ENCODE results near the gene OGFR.

The OGFR gene

DNA sequence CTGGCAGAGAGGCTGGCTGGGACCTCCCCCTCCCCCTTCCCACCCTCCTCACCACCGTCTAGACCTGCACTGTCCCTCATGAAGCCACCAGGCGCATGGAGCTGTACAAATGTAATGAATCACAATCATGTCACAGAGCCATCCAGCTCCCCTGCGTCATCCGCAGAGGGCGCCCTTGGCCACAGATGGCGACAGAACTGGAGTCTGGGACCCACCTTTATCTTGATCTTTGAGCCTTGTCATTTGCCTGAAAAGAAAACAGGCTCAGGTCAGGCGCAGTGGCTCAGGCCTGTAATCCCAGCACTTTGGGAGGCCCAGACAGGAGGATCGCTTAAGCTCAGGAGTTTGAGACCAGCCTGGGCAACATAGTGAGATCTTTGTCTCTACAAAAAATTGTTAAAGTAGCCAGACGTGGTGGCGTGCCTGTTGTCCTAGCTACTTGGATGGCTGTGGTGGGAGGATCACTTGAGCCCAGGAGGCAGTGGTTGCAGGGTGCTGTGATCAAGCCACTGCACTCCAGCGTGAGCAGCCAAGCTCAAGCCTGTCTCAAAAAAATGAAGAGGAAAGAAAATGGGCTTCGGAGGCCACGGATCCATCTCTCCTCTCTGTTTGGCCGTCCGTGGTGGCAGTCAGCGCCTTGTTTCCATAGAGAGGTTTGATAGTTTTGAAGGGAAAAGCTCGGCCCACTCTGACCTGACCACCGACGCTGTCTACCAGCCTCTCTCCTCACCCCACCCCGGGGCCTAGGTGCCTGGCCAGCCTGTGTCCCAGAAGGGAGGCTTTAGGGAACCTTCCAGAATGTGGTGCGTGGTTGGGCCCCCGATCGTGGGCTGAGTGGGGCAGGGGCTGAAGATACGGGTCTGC is 18.4 kb downstream of the OGFR start:
- TF ChIP-seq, protein P1, sequence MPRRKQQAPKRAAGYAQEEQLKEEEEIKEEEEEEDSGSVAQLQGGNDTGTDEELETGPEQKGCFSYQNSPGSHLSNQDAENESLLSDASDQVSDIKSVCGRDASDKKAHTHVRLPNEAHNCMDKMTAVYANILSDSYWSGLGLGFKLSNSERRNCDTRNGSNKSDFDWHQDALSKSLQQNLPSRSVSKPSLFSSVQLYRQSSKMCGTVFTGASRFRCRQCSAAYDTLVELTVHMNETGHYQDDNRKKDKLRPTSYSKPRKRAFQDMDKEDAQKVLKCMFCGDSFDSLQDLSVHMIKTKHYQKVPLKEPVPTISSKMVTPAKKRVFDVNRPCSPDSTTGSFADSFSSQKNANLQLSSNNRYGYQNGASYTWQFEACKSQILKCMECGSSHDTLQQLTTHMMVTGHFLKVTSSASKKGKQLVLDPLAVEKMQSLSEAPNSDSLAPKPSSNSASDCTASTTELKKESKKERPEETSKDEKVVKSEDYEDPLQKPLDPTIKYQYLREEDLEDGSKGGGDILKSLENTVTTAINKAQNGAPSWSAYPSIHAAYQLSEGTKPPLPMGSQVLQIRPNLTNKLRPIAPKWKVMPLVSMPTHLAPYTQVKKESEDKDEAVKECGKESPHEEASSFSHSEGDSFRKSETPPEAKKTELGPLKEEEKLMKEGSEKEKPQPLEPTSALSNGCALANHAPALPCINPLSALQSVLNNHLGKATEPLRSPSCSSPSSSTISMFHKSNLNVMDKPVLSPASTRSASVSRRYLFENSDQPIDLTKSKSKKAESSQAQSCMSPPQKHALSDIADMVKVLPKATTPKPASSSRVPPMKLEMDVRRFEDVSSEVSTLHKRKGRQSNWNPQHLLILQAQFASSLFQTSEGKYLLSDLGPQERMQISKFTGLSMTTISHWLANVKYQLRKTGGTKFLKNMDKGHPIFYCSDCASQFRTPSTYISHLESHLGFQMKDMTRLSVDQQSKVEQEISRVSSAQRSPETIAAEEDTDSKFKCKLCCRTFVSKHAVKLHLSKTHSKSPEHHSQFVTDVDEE (CRISPR knock-in tag; IDR thresholded peaks at IDR 0.05): peak; percentile 43; the same call in 1 of the 2 replicates
- TF ChIP-seq TCF4 (CRISPR knock-in tag; IDR thresholded peaks at IDR 0.05; ENCODE audit: borderline replicate concordance) (peak; percentile 65; the same call in 1 of the 2 replicates), ZFP3 (CRISPR knock-in tag; IDR thresholded peaks at IDR 0.05) (no peak)
- peak; percentile 32 for ATAC-seq

DNA sequence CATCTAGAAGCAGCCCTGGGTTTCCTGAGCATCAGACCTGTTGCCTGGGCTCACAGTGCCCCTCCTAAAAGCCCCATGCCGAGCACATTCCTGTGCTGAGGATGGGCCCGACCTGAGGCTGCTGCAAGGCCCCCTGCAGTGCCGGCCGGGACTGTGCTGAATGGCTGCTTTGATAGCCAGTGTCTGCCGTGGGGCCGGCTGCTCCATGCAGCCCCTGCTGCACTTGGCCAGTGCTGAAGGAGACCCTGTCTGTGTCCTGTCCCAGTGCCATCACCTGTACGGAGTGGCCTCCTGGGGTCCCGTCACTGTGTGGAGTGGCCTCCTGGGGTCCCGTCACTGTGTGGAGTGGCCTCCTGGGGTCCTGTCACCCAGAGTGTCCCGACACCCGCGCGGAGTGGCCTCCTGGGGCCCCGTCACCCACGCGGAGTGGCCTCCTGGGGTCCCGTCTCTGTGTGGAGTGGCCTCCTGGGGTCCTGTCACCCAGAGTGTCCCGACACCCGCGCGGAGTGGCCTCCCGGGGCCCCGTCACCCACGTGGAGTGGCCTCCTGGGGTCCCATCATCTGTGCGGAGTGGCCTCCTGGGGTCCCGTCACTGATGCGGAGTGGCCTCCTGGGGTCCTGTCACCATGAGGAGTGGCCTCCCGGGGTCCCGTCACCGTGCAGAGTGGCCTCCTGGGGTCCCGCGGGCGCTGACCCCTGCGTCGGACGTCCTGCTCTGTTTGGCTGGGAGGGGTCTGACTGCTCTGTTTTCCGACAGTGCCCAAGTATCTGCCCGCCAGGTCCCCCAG is 19.2 kb downstream of the OGFR start:
- TF ChIP-seq, protein P2, sequence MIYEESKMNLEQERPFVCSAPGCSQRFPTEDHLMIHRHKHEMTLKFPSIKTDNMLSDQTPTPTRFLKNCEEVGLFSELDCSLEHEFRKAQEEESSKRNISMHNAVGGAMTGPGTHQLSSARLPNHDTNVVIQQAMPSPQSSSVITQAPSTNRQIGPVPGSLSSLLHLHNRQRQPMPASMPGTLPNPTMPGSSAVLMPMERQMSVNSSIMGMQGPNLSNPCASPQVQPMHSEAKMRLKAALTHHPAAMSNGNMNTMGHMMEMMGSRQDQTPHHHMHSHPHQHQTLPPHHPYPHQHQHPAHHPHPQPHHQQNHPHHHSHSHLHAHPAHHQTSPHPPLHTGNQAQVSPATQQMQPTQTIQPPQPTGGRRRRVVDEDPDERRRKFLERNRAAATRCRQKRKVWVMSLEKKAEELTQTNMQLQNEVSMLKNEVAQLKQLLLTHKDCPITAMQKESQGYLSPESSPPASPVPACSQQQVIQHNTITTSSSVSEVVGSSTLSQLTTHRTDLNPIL (CRISPR knock-in tag; IDR thresholded peaks at IDR 0.05; ENCODE audit: low read depth): no peak
- TF ChIP-seq SNAI2 (CRISPR knock-in tag; IDR thresholded peaks at IDR 0.05): no peak
- no peak for TF ChIP-seq TCF4 (CRISPR knock-in tag; IDR thresholded peaks at IDR 0.05; ENCODE audit: borderline replicate concordance)
- no peak for TF ChIP-seq ZFP30 (CRISPR knock-in tag; IDR thresholded peaks at IDR 0.05)
- TF ChIP-seq, protein P3, sequence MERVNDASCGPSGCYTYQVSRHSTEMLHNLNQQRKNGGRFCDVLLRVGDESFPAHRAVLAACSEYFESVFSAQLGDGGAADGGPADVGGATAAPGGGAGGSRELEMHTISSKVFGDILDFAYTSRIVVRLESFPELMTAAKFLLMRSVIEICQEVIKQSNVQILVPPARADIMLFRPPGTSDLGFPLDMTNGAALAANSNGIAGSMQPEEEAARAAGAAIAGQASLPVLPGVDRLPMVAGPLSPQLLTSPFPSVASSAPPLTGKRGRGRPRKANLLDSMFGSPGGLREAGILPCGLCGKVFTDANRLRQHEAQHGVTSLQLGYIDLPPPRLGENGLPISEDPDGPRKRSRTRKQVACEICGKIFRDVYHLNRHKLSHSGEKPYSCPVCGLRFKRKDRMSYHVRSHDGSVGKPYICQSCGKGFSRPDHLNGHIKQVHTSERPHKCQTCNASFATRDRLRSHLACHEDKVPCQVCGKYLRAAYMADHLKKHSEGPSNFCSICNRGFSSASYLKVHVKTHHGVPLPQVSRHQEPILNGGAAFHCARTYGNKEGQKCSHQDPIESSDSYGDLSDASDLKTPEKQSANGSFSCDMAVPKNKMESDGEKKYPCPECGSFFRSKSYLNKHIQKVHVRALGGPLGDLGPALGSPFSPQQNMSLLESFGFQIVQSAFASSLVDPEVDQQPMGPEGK (CRISPR knock-in tag; IDR thresholded peaks at IDR 0.05; ENCODE audit: borderline replicate concordance): no peak
- TF ChIP-seq ZFP3 (CRISPR knock-in tag; IDR thresholded peaks at IDR 0.05): no peak
- no peak for TF ChIP-seq ESRRG (CRISPR knock-in tag; IDR thresholded peaks at IDR 0.05)
- TF ChIP-seq GLIS3 (CRISPR knock-in tag; IDR thresholded peaks at IDR 0.05): no peak
- TF ChIP-seq PPARA (CRISPR knock-in tag; IDR thresholded peaks at IDR 0.05; ENCODE audit: borderline replicate concordance): no peak
- TF ChIP-seq, protein P1 (CRISPR knock-in tag; IDR thresholded peaks at IDR 0.05): no peak
- TF ChIP-seq CSDC2 (CRISPR knock-in tag; IDR thresholded peaks at IDR 0.05): no peak
- TF ChIP-seq, protein P4, sequence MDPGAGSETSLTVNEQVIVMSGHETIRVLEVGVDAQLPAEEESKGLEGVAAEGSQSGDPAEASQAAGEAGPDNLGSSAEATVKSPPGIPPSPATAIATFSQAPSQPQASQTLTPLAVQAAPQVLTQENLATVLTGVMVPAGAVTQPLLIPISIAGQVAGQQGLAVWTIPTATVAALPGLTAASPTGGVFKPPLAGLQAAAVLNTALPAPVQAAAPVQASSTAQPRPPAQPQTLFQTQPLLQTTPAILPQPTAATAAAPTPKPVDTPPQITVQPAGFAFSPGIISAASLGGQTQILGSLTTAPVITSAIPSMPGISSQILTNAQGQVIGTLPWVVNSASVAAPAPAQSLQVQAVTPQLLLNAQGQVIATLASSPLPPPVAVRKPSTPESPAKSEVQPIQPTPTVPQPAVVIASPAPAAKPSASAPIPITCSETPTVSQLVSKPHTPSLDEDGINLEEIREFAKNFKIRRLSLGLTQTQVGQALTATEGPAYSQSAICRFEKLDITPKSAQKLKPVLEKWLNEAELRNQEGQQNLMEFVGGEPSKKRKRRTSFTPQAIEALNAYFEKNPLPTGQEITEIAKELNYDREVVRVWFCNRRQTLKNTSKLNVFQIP (CRISPR knock-in tag; IDR thresholded peaks at IDR 0.05; ENCODE audit: borderline replicate concordance, low read depth): no peak
- TF ChIP-seq BACH2 (CRISPR knock-in tag; IDR thresholded peaks at IDR 0.05; ENCODE audit: borderline replicate concordance): no peak
- TF ChIP-seq ZC3H10 (CRISPR knock-in tag; IDR thresholded peaks at IDR 0.05): no peak
- TF ChIP-seq OSR1 (CRISPR knock-in tag; IDR thresholded peaks at IDR 0.05): no peak
- TF ChIP-seq TOX (CRISPR knock-in tag; IDR thresholded peaks at IDR 0.05; ENCODE audit: borderline replicate concordance): no peak
- TF ChIP-seq ISL1 (CRISPR knock-in tag; IDR thresholded peaks at IDR 0.05): no peak
- TF ChIP-seq ARNTL (CRISPR knock-in tag; IDR thresholded peaks at IDR 0.05; ENCODE audit: borderline replicate concordance, low read depth): no peak
- TF ChIP-seq, protein P5, sequence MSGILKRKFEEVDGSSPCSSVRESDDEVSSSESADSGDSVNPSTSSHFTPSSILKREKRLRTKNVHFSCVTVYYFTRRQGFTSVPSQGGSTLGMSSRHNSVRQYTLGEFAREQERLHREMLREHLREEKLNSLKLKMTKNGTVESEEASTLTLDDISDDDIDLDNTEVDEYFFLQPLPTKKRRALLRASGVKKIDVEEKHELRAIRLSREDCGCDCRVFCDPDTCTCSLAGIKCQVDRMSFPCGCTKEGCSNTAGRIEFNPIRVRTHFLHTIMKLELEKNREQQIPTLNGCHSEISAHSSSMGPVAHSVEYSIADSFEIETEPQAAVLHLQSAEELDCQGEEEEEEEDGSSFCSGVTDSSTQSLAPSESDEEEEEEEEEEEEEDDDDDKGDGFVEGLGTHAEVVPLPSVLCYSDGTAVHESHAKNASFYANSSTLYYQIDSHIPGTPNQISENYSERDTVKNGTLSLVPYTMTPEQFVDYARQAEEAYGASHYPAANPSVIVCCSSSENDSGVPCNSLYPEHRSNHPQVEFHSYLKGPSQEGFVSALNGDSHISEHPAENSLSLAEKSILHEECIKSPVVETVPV (CRISPR knock-in tag; IDR thresholded peaks at IDR 0.05): no peak
- no peak for ATAC-seq

All from SK-N-SH treated with all-trans-retinoic acid at 6 μM for 48 hours (cell line).